ENCODE measurements around the gene DPP4.

DNA sequence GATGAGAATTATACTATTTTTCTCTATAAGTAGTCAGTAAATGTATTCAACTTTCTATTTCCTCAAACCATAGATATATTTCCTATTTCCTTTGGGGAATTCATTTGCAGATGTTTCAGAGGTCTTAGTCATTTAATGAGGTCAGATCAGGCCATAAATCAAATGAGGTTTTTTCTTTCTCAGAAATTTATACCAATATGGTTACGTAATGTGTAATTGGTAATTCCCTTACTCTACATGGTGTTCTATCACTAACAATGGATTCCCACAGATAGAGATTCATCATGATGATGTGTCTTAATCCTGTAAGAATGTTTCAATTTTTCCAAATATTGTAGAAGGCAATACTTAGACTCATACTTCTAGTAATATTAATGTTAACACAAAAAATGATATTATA lies 108.0 kb downstream of the DPP4 start:
- TF ChIP-seq, protein P1, sequence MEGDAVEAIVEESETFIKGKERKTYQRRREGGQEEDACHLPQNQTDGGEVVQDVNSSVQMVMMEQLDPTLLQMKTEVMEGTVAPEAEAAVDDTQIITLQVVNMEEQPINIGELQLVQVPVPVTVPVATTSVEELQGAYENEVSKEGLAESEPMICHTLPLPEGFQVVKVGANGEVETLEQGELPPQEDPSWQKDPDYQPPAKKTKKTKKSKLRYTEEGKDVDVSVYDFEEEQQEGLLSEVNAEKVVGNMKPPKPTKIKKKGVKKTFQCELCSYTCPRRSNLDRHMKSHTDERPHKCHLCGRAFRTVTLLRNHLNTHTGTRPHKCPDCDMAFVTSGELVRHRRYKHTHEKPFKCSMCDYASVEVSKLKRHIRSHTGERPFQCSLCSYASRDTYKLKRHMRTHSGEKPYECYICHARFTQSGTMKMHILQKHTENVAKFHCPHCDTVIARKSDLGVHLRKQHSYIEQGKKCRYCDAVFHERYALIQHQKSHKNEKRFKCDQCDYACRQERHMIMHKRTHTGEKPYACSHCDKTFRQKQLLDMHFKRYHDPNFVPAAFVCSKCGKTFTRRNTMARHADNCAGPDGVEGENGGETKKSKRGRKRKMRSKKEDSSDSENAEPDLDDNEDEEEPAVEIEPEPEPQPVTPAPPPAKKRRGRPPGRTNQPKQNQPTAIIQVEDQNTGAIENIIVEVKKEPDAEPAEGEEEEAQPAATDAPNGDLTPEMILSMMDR (IDR thresholded peaks at IDR 0.05), result no peak
- no peak for TF ChIP-seq EZH2phosphoT487 (IDR thresholded peaks at IDR 0.05)

All from neural progenitor cell (in vitro differentiated cells).